ENCODE results near the gene CDH23.
A peak's percentile ranks its signal among the peaks of the same experiment; 100 is the strongest.

The CDH23 gene

GRCh38 chr10:71715026-71715425 is 318.3 kb downstream of the CDH23 start:
- DNase-seq: no peak

DNA sequence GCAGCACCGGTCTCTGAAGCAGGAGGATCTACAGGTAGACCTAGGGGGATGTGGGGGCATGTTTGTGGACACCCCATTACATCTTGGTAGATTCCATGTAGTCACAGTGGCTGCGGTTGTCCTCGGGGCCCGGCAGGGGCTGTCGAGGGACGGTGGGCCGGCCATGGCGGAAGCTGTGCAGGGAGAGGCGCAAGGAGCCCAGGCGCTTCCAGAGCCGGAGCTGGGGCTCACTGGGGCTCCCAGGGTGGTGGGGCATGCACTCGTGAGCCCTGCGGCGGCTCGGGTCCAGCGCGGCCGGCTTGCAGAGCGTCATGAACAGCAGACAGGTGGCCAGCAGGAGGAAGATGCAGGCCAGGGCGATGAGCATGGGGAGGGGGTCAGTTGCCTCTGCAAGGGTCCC is 319.1 kb downstream of the CDH23 start:
- no peak for DNase-seq

- DNase-seq: no peak
These were observed 319.7 kb downstream of the CDH23 start for GRCh38 chr10:71716426-71716825.

GRCh38 chr10:71717056-71717455 is 320.3 kb downstream of the CDH23 start:
- no peak for DNase-seq

DNA sequence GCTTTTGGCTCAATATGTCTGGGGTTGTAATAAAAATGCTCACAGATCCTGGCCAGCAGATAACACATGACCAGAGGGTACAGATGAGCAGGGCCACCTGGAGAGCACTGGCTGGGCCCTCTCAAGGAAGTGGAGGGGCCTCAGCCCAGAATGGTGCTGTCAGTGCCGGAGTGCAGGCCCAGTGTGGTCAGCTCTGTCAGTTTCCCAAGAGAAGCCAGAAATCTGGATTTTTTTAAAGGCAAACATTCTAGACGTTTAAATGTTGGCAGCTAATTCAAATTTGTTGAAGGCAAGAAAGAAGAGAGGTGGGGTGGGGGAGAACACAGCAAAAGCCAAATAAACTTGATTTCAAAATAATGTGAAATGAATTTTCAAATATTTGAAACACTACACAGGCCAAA is 320.8 kb downstream of the CDH23 start:
- no peak for DNase-seq

DNA sequence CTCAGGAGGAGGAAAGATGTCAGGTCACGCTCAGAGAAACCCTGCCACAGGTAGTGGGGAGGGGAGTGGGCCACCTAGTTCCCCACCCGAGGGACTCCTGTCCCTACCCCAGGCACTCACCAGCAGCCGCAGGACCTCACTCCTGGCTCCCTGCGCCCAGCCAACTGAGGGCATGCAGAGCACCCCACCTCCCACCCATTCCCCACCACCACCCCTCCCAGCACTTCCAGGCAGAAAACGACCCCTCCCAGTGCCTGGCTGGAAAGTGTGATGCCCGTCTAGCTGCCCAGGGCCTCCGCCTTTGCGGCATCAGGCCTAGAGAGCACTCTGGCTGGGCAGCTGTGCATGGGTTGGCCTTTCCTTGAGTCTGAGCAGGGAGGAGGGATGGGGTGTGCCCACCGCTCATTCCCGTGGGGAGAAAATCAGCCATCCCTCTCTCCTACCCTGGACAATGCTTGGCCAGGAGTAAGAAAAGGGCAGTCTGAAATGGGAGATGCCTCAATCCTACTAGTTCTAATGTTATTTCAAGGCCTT is 321.5 kb downstream of the CDH23 start:
- DNase-seq: no peak

- DNase-seq: no peak
These were observed 322.3 kb downstream of the CDH23 start for GRCh38 chr10:71719042-71719441.

- DNase-seq: no peak
These were observed 322.9 kb downstream of the CDH23 start, which contains the start of gene C10orf105 for GRCh38 chr10:71719464-71720201. Gene C10orf105, minus strand, starts transcription at chr10:71719778. Its CDS starts 3,441 bp downstream, at chr10:71716337.

DNA sequence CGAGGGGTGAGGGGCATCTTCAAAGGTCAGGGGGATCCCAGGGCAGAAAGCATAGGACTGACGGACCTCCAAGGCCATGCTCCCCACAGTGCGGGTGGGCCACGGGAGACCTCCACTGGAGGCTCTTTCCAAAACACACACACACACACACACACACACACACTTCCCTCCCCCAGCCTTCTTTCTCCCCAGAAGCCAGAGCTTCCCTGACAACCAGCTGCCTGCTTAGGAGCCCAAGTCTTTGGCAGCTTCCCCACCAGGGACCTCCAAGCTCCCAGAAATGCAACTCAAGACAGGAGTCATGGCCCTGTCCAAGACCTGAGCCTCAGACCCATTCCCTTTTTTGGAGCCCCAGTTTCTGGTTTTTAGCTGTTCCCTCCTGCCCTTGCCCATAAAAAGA is 323.6 kb downstream of the CDH23 start:
- DNase-seq: no peak

- no peak for DNase-seq
These were observed 324.6 kb downstream of the CDH23 start for GRCh38 chr10:71721313-71721712.

DNA sequence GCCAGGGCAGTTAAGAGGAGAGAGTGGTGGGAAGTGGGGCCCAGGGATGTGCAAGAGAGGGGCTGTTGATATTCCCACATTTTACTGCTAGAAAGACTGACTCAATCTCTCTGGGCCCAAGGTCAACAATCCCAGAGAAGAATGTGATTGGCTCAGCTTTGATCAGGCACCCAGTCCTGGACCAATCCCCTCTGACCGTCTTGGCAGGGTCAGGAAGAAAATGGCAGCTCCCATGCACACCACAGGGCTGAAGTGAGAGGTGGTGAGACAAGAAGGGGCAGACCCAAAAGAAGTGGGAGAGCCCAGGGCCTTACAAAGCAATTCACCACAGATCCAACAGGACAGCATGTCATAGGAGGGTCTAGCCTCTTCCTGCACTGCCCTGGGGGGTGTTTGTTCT is 326.1 kb downstream of the CDH23 start:
- DNase-seq: no peak

DNA sequence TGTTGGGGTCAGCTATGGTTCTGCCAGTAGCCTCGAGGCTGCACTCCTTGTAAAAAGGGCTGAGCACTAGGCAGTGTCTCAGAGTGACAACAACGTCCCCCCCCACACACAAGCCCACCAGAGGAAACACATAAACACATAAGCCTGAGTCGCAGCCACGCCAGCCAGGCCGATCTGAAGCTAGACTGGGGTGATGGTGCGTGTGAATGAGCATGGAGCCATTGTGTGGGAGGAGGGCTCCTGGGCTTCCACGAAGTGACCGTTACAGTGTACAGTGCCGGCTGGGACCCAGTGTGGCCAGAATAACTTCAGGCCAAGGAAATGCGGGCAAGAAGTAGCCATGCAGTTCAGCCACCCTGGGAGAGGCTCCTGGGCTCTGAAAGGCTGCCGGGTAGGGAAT is 326.6 kb downstream of the CDH23 start:
- DNase-seq: no peak

GRCh38 chr10:71724539-71724938 is 327.8 kb downstream of the CDH23 start:
- no peak for DNase-seq

GRCh38 chr10:71725249-71725648 is 328.5 kb downstream of the CDH23 start:
- no peak for DNase-seq

GRCh38 chr10:71725998-71726579 is 329.4 kb downstream of the CDH23 start:
- DNase-seq: peak; percentile 52 to 62

- peak; percentile 29 to 50 for DNase-seq
These were observed 329.9 kb downstream of the CDH23 start for GRCh38 chr10:71726580-71727104.

DNA sequence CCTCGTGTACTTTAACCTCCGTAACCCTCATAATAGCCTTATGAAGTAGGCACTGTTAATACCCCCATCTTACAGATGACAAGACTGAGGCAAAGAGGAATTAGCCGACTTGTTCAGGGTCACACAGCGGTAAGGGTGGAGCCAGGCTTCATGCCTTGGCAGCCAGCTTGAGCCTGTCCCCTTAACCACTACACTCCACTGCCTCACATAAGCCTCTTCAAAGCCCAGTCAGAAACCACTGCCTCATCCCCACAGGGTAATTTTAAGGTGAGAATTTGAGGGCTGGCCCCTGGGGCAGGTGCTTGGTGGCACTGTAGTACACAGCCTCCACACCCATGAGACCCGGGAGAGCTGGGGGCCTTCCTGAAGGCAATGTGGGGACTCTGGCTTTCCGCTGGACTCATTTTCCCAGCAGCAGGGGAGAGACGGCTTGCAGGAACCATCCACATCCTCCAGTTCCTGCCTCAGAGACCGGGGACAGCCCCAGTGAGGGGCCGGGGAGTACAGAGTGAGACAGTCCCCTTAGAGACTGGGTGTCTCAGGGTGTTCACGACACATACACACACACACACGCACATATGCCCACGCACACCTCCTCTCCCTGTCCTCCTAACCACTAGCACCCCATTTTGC is 330.5 kb downstream of the CDH23 start:
- peak; percentile 42 to 71 for DNase-seq

DNA sequence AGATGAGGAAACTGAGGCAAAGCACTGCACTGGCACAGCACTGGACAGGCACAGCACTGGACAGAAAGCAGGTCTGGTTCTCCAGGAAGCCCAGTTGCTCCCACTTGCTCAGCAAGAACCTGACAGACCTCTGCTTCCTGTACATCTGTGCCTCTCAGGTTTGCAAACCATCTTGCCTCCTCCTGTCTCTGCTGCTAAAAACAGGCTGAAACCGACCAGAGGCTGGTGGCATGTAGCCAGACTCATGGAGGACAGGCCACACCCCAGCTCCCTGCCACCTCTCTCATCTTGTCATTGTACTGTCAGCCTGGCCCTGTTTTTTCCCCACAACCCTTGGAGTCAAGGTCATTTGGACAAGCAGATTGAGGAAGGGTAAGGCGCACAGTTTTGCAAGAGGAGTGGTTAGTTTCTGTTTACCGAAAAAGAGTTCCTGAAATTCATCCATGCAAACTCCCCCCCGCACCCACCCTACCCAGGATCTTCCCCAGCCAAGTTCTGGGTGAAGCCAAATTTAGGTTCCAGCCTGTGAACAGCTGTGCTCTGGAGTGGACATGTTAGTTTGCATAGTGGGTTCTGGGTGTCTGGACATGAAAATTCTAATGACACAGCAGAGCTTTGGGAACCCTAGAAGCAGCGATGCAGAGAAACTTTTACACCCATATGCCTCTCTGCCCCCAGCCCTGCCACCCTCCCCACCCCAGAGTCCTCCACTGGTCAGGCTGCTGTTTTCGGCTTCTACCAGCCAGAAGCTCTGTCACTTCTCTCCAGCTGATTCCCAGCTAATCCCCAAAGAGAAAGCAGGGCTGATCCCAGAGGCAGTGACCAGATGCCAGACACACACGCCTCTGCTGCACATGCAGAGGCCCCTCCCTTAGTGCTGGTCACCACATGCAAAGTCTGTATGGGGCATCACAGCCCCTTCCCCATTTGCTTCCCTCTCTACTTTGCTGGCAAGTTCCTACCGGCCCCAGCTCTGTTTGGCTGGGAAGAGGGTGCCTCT is 331.3 kb downstream of the CDH23 start:
- DNase-seq: peak; percentile 73 to 75

DNA sequence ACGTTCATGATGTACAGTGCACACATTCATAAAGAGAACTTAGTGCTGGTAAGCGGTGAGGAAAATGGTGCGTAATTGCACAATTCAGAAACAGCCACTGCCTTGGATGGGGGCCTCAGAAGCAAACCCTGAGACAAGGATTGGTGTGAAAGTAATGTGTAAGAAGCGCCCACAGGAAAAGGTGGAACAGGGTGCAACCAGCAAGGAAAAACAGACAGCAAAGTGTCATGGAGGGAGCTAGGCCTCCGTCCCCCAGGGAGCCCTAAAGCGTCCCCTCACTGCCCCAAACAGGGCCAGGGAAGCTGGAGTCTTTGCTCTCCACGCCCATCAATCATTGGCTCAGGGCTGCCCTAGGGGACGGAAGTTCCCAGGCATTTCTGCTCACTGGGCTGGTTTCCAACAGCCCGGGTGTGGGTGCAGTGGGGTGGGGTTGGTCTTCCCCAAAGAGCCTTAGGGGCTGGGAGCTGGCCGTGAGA is 332.5 kb downstream of the CDH23 start:
- DNase-seq: no peak

- DNase-seq: no peak
These were observed 335.1 kb downstream of the CDH23 start for GRCh38 chr10:71731791-71732190.

- no peak for DNase-seq
These were observed 338.1 kb downstream of the CDH23 start for GRCh38 chr10:71734797-71735196.

Measured in CD4-positive, alpha-beta T cell treated with Interleukin-1 beta for 1 hour (primary cell).